ENCODE results near the gene SYDE2.

Gene SYDE2

DNA sequence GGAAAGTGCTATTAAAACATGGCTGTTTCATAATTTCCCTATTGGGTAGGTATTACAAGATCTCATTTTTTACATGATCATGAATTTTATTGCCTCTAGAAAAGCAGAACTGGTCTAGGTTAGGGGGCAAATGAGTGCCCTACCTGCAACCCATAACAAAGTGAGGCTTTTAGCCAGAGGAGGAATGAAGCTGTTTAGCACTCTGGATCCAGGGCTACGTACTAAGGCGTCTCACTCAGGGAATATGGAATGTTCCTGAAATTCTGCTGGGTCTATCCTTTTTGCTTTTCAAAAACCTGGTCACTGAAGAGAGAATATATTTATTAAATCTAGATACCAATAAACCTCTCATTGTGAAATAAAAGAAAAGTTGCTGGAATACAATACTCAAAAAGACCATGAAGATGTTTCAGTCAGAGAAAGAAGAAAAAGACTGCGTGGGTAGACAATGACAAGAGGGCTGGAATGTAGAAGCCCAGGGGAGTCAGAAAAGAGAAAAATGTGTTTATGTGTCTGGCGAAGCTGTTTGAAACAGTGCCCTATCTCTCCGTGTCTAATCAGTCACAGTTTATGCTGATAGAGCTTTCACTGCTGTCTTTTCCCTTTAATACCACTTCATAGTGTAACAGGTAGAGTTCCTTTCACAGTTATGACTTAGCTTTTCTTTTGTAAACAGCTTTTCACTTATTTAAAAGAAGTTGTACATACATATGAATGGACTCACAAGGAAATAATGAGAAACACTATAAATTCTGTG lies 25.0 kb upstream of the SYDE2 start:
- H3K4me3 ChIP-seq (ENCODE audit: low read depth, low read length): no peak overlapping the region
- TF ChIP-seq, protein P1, sequence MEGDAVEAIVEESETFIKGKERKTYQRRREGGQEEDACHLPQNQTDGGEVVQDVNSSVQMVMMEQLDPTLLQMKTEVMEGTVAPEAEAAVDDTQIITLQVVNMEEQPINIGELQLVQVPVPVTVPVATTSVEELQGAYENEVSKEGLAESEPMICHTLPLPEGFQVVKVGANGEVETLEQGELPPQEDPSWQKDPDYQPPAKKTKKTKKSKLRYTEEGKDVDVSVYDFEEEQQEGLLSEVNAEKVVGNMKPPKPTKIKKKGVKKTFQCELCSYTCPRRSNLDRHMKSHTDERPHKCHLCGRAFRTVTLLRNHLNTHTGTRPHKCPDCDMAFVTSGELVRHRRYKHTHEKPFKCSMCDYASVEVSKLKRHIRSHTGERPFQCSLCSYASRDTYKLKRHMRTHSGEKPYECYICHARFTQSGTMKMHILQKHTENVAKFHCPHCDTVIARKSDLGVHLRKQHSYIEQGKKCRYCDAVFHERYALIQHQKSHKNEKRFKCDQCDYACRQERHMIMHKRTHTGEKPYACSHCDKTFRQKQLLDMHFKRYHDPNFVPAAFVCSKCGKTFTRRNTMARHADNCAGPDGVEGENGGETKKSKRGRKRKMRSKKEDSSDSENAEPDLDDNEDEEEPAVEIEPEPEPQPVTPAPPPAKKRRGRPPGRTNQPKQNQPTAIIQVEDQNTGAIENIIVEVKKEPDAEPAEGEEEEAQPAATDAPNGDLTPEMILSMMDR (IDR thresholded peaks at IDR 0.05; ENCODE audit: insufficient read depth, low read length, missing control alignments): no peak
- POLR2A ChIA-PET: interaction anchor here (0.7 kb wide), 1 partner anchor 11 kb away, joined by 3 read pairs; no protein-coding TSS in a partner anchor
- no peak for DNase-seq (ENCODE audit: low read depth, low spot score)
- CTCF ChIA-PET: interaction anchor here (0.7 to 1.9 kb wide), 6 partner anchors 8 to 116 kb away, joined by 3 to 7 read pairs (median 5); partner anchors contain the start of gene C1orf52

- TF ChIP-seq, protein P1 (IDR thresholded peaks at IDR 0.05; ENCODE audit: insufficient read depth, low read length, missing control alignments): no peak
- H3K4me3 ChIP-seq (ENCODE audit: low read depth, low read length): no peak overlapping the region
- ChIA-PET CTCF (interaction anchor here (0.6 to 1.9 kb wide), 7 partner anchors 9 to 1093 kb away, joined by 3 to 7 read pairs (median 5); partner anchors contain the start of gene C1orf52), POLR2A (interaction anchor here (0.7 kb wide), 1 partner anchor 12 kb away, joined by 3 read pairs; no protein-coding TSS in a partner anchor)
- DNase-seq (ENCODE audit: low read depth, low spot score): no peak
Observed at GRCh38 chr1:85224734-85225623, 24.2 kb upstream of the SYDE2 start.

DNA sequence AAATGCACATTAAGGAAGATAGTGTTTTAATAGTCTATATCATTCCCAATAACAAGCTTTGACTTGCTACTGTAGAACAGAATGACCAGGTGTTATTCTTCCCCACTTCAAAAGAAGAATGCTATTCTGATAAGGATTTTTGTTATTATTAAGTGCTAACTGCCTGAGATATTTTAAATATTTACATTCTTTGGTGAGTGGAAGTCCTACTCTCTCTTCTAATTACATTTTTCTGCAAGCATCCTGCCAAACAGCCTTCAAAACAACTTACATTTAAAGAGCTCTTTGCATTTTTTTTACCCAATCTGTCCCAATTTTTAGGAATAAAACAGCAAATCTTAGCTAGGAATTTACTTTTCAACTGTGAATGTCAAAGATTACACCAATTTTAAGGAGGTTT lies 23.5 kb upstream of the SYDE2 start:
- TF ChIP-seq, protein P1 (IDR thresholded peaks at IDR 0.05; ENCODE audit: insufficient read depth, low read length, missing control alignments): no peak
- no peak overlapping the region for H3K4me3 ChIP-seq (ENCODE audit: low read depth, low read length)
- ChIA-PET POLR2A (no interaction called here), CTCF (interaction anchor here (0.6 to 1.9 kb wide), 5 partner anchors 11 to 1092 kb away, joined by 3 to 7 read pairs (median 4); partner anchors contain the start of gene C1orf52)
- DNase-seq (ENCODE audit: low read depth, low spot score): no peak

DNA sequence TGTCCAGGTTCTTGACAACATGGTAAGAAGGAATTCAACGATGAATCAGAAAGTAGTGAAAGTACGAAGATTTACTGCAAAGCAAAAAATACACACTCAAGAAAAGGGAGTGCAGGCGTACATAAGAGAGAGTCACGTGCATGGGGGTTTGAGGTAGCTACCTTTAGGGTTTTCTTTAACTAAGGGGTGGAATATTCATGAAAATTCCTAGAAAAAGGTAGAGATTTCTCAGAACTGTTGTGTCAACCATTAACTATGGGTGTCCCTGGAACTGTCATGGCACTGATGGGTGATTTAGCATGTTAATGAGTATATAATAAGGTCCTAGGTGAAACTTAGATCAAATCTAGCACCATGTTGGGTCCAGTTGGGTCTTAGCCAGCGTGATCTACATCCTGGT lies 22.5 kb upstream of the SYDE2 start:
- no peak overlapping the region for H3K4me3 ChIP-seq (ENCODE audit: low read depth, low read length)
- DNase-seq (ENCODE audit: low read depth, low spot score): no peak
- ChIA-PET POLR2A (no interaction called here), CTCF (interaction anchor here (1.5 kb wide), 2 partner anchors 30 to 118 kb away, joined by 3 read pairs; no protein-coding TSS in a partner anchor)
- TF ChIP-seq, protein P1 (IDR thresholded peaks at IDR 0.05; ENCODE audit: insufficient read depth, low read length, missing control alignments): no peak

GRCh38 chr1:85220756-85221201 lies 20.0 kb upstream of the SYDE2 start:
- TF ChIP-seq, protein P1 (IDR thresholded peaks at IDR 0.05; ENCODE audit: insufficient read depth, low read length, missing control alignments): no peak
- CTCF ChIA-PET: no interaction called here
- H3K4me3 ChIP-seq (ENCODE audit: low read depth, low read length): no peak overlapping the region
- POLR2A ChIA-PET: no interaction called here
- no peak for DNase-seq (ENCODE audit: low read depth, low spot score)
